Measurements from ENCODE around the gene JADE2.
"Not testable (repeated sequence)": the region's sequence is repeated elsewhere in the genome, so short reads cannot be mapped to it uniquely, and the experiment has no call there.

The JADE2 gene

GRCh38 chr5:134592141-134592746 is 66.8 kb downstream of the JADE2 start:
- DNase-seq (ENCODE audit: low spot score) = no peak

GRCh38 chr5:134594336-134594735 is 68.9 kb downstream of the JADE2 start:
- no peak for DNase-seq (ENCODE audit: low spot score)

- DNase-seq (ENCODE audit: low spot score) = no peak
Observed at GRCh38 chr5:134594797-134595457, 69.5 kb downstream of the JADE2 start.

GRCh38 chr5:134595458-134595838 is 70.0 kb downstream of the JADE2 start:
- DNase-seq (ENCODE audit: low spot score) = no peak

- DNase-seq (ENCODE audit: low spot score) = not testable (repeated sequence)
Observed at GRCh38 chr5:134599820-134600219, 74.3 kb downstream of the JADE2 start.

- no peak for DNase-seq (ENCODE audit: low spot score)
Observed at GRCh38 chr5:134600600-134600999, 75.1 kb downstream of the JADE2 start.

GRCh38 chr5:134603059-134603458 is 77.6 kb downstream of the JADE2 start:
- DNase-seq (ENCODE audit: low spot score) = no peak

- no peak for DNase-seq (ENCODE audit: low spot score)
Observed at GRCh38 chr5:134604908-134605307, 79.4 kb downstream of the JADE2 start.

GRCh38 chr5:134606726-134607125 is 81.3 kb downstream of the JADE2 start:
- no peak for DNase-seq (ENCODE audit: low spot score)

- no peak for DNase-seq (ENCODE audit: low spot score)
Observed at GRCh38 chr5:134608555-134608954, 83.1 kb downstream of the JADE2 start.

- no peak for DNase-seq (ENCODE audit: low spot score)
Observed at GRCh38 chr5:134609232-134609851, 83.9 kb downstream of the JADE2 start.

GRCh38 chr5:134610725-134611124 is 85.3 kb downstream of the JADE2 start:
- no peak for DNase-seq (ENCODE audit: low spot score)

- no peak for DNase-seq (ENCODE audit: low spot score)
Observed at GRCh38 chr5:134611515-134611914, 86.0 kb downstream of the JADE2 start.

GRCh38 chr5:134614450-134615085 is 89.1 kb downstream of the JADE2 start:
- no peak for DNase-seq (ENCODE audit: low spot score)

- DNase-seq (ENCODE audit: low spot score) = no peak
Observed at GRCh38 chr5:134620634-134621033, 95.2 kb downstream of the JADE2 start.

- DNase-seq (ENCODE audit: low spot score) = no peak
Observed at GRCh38 chr5:134625559-134625958, 100.1 kb downstream of the JADE2 start.

- DNase-seq (ENCODE audit: low spot score) = peak; percentile 41
Observed at GRCh38 chr5:134626369-134627014, 101.0 kb downstream of the JADE2 start.

Data from HuH-7.5 (cell line).